ENCODE data around the gene ALLC. TPM values are rescaled to one million over a fixed set of nuclear protein-coding genes. Genes with fewer than 3 reads are reported as not detected.

The ALLC gene
- total RNA-seq, 4 donors from 2014 or later, result not detected

GRCh38 chr2:3641841-3642421, 16.1 kb upstream of the ALLC start:
- no peak for TF ChIP-seq CTCF (IDR thresholded peaks at IDR 0.05; ENCODE audit: low read depth)

GRCh38 chr2:3642521-3643215, 15.3 kb upstream of the ALLC start:
- TF ChIP-seq CTCF (IDR thresholded peaks at IDR 0.05; ENCODE audit: low read depth), result no peak

GRCh38 chr2:3643371-3644245, 14.4 kb upstream of the ALLC start:
- TF ChIP-seq CTCF (IDR thresholded peaks at IDR 0.05; ENCODE audit: low read depth), result no peak

GRCh38 chr2:3644246-3644525, 13.8 kb upstream of the ALLC start:
- TF ChIP-seq CTCF (IDR thresholded peaks at IDR 0.05; ENCODE audit: low read depth), result no peak

- TF ChIP-seq CTCF (IDR thresholded peaks at IDR 0.05; ENCODE audit: low read depth), result no peak
These were observed 13.0 kb upstream of the ALLC start for GRCh38 chr2:3644891-3645605.

- TF ChIP-seq CTCF (IDR thresholded peaks at IDR 0.05; ENCODE audit: low read depth), result no peak
These were observed 12.1 kb upstream of the ALLC start for GRCh38 chr2:3645745-3646389.
